SK-N-DZ (cell line): Measurements from ENCODE around the gene ZNF28. TPM values are rescaled to one million over a fixed set of nuclear protein-coding genes. Genes with fewer than 3 reads are reported as not detected.
"Not testable (repeated sequence)": the region's sequence is repeated elsewhere in the genome, so short reads cannot be mapped to it uniquely, and the experiment has no call there.

ENCODE experiments used
- DNase-seq: peaks from one replicate; pipeline ENCODE4 v3.0.0-alpha.2; 2015; ENCODE audit warnings: low spot score
- polyA plus RNA-seq, 2 experiments: library from polyadenylated mRNA; depleted of rRNA; stranded (reverse); fragments of >200 nt; gene quantifications; 2 replicates each; pipeline ENCODE4 v1.2.3, GENCODE V29; 2014

ZNF28 gene
- polyA plus RNA-seq (2014; cell fraction: cytosol; rRNA removed) = 6.8 and 7.4 TPM in 2 replicates
- polyA plus RNA-seq (2014; cell fraction: nucleus; rRNA removed) = 3.2 and 3.6 TPM in 2 replicates

DNA sequence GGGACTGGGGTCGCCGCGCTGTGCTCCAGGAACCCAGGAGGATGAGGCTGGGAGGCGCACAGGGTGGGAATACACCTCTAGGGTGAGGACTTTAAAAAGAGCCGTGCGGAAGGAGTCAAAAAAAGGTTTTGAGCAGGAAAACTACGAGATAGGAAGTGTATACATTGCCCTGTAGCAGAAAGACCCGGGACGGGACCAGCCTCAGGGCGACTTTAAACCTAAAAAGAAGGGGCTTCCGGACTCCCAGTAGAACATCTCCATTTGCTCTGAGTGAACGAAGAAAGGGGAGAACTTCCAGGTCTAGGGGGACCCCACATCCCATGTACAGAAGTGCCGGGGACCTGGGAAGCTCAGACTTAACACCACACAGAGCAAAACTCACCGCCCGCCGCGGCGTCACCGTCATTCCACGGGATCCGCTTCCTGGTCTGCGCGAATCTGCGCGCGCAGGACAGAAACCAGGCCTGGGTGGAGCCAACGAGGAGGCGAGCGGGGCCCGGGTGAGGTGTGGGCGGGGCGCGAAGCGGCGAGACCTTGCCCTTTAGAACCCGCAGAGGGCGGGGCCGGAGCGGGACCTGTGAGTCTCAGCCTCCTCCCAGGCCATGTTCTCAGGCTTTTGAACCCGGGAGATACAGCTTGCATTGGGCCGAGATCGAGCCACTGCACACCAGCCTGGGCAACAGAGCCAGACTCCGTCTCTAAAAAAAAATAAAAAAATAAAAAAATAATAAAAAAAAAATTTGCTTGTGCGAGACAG, at the start of gene ZNF28:
Gene ZNF28 (minus strand): TSS at position 430 of the 757 bp plus-strand sequence. CDS start 3,675 bp downstream, outside the sequence.
- DNase-seq = peak; percentile 52

DNA sequence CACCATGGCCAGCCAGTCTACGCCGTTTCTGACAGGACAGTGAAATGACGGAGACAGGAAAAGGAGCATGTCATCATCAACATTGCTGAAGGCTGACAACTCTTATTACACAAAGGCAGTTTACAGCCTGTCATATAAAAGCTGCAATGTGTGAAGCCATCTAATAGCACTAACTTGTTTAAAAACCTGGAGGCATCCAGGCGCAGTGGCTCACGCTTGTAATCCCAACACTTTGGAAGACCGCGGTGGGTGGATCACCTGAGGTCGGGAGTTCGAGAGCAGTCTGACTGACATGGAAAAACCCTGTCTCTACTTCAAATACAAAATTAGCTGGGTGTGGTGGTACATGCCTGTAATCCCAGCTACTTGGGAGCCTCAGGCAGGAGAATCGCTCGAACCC, 46.6 kb upstream of the ZNF28 start:
- DNase-seq = not testable (repeated sequence)

- DNase-seq = peak; percentile 45
Observed at GRCh38 chr19:52857378-52858191, 36.2 kb upstream of the ZNF28 start, which contains the start of gene ZNF468. TSS of gene ZNF468 (minus strand) at chr19:52857619. CDS start at chr19:52854272, 3,347 bp downstream.

GRCh38 chr19:52856540-52857377, 35.3 kb upstream of the ZNF28 start:
- DNase-seq = not testable (repeated sequence)

DNA sequence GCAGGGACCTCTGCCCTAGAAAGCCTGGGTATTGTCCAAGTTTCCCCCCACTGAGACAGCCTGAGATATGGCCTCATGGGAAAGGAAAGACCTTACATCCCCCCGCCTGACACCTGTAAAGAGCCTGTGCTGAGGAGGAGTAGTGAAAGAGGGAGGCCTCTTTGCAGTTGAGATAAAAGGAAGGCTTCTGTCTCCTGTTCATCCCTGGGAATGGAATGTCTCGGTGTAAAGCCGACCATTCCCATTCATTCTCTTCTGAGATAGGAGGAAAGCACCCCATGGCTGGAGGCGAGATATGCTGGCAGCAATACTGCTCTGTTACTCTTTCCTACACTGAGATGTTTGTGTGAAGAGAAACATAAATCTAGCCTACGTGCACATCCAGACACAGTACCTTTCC, 25.9 kb upstream of the ZNF28 start:
- DNase-seq = not testable (repeated sequence)

- not testable (repeated sequence) for DNase-seq
Observed at GRCh38 chr19:52840825-52841465, 19.5 kb upstream of the ZNF28 start.

- DNase-seq = not testable (repeated sequence)
Observed at GRCh38 chr19:52834289-52834688, 12.9 kb upstream of the ZNF28 start.

- not testable (repeated sequence) for DNase-seq
Observed at GRCh38 chr19:52833541-52833940, 12.1 kb upstream of the ZNF28 start.

DNA sequence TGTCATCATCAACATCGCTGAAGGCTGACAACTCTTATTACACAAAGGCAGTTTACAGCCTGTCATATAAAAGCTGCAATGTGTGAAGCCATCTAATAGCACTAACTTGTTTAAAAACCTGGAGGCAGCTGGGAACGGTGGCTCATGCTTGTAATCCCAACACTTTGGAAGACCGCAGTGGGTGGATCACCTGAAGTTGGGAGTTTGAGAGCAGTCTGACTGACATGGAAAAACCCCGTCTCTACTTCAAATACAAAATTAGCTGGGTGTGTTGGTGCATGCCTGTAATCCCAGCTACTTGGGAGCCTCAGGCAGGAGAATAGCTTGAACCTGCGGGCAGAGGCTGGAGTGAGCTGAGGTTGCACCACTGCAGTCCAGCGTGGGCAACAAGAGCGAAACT, 8.4 kb upstream of the ZNF28 start:
- DNase-seq = not testable (repeated sequence)

DNA sequence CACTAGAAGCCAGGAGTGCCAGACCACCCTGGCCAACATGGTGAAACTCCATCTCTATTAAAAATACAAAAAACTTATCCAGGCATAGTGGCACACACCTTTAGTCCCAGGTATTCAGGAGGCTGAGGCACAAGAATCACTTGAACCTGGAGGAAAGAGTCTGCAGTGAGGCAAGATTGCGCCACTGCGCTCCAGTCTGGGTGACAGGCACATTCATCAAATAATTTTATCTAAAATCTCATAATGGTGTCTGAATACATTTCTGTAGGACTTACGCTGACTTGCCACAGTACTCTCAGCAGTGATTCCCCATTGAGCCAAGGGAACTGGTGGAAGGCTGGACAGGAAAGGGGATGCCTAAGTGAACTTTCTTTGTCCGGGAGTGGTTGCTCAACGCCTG, 4.3 kb upstream of the ZNF28 start:
- no peak for DNase-seq

DNA sequence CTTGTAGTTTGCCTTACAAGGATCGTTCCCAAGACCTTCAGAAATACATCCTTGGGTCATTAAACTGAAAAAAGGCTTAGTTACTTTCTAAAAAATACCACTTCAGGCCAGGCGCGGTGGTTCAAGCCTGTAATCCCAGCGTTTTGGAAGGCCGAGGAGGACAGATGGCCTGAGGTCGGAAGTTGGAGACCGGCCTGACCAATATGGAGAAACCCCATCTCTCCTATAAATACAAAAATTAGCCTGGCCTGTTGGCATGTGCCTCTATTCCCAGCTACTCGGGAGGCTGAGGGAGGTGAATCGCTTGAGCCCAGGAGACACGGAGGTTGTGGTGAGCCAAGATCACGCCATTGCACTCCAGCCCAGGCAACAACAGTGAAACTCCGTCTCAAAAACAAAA, 2.2 kb upstream of the ZNF28 start:
- no peak for DNase-seq

GRCh38 chr19:52820472-52821203, 795 bp downstream of the ZNF28 start:
- DNase-seq = peak; percentile 3

DNA sequence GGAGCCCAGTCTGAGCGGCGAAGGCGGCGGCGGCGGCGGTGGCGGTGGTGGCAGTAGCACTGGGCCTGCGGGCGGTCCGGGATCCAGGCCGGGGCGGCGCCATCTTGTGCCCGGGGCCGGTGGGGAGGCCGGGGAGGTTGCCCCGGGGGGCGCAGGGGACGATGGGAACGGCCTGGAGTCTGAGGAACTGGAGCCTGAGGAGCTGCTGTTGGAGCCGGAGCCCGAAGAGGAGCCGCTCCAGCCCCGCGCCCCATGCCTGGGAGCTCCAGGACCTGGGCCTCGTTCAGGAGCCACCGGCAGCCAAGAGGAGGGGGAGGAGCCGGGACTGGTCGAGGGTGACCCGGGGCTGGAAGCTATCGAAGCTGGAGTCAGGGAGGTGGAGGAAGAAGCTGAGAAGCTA, 11.6 kb downstream of the ZNF28 start:
- DNase-seq = no peak

DNA sequence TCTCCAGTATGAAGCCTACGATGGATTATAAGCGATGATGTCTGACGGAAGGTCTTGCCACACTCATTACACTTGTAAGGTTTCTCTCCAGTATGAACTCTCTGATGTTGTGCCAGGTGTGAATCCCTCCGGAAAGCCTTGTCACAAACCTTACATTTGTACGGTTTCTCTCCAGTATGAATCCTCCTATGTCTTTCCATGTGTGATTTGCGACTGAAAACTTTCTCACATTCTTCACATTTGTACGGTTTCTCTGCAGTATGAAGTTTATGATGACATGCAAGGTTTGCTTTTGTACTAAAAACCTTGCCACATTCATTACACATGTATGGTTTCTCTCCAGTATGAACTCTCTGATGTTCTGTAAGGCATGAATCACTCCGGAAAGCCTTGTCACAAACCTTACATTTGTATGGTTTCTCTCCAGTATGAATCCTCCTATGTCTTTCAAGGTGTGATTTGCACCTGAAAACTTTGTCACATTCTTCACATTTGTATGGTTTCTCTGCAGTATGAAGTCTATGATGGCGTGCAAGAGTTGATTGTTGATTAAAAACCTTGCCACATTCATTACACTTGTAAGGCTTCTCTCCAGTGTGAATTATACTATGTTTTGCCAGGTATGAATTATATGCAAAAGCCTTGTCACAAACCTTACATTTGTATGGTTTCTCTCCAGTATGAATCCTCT, 21.3 kb downstream of the ZNF28 start:
- not testable (repeated sequence) for DNase-seq

DNA sequence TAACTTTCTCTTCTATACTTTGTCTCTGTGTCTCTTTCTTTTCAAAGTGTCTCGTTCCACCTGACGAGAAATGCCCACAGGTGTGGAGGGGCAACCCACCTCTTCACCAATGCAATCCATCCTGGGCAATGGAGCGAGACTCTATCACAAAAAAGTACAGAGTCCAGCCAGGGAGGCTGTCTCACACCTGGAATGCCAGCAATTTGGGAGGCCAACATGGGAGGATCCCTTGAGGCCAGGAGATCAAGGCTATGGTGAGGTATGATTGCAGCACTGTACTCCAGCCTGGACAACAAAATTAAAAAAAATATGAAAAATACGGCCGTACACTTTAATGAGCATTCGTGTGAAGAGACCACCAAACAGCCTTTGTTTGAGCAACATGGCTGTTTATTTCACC, 32.0 kb downstream of the ZNF28 start:
- no peak for DNase-seq

- DNase-seq = peak; percentile 49
Observed at GRCh38 chr19:52786464-52787354, 34.7 kb downstream of the ZNF28 start, which contains the start of gene ZNF600. TSS of gene ZNF600 (minus strand) at chr19:52786791. CDS start at chr19:52778888, 7,903 bp downstream.

DNA sequence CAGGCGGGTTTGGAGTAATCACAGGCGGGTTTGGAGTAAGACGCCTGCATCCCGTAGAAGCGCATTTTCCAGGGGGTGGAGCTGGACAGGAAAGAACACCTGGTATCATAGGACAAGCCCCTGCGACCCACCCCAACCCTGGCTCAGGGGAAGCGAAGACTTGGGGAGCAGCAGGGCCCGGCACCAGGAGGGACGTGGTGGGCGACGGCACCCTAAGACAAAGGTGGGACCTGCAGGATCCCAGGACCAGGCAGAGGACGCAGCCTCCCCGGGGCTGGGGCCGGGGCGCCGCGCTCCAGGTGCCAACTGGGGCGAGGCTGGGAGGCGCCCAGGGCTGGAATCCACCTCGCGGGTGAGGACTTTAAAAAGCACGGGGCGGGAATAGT, 35.4 kb downstream of the ZNF28 start:
- DNase-seq = no peak

- DNase-seq = no peak
Observed at GRCh38 chr19:52785506-52785905, 35.9 kb downstream of the ZNF28 start.
